OCI-LY7 (cell line): ENCODE results near the gene ZGRF1. TPM values are rescaled to one million over a fixed set of nuclear protein-coding genes. Genes with fewer than 3 reads are reported as not detected.

ENCODE experiments used
- BruUV-seq: library from RNA; stranded (reverse); fragments of 400-500 nt; replicated peaks from 2 replicates; lab custom pipeline; 2021; lab: Mats Ljungman, UMichigan
- CTCF ChIA-PET: fragments of 300-600 bp; sonication (Branson Sonifier 250); formaldehyde crosslinking; loops from one replicate; lab custom pipeline; 2022; ENCODE audit warnings: antibody characterized with exemption; ENCODE audit not compliant: unreplicated experiment; lab: Charles Lee
- POLR2A ChIA-PET: fragments of 300-600 bp; sonication (Branson Sonifier 250); formaldehyde crosslinking; loops from one replicate; lab custom pipeline; 2022; ENCODE audit warnings: antibody characterized with exemption; lab: Charles Lee
- DNase-seq: peaks from one replicate; pipeline ENCODE4 v3.0.0-alpha.2; 2015; ENCODE audit warnings: low spot score
- H2AFZ ChIP-seq: fragments of 200-600 bp; sonication (generic), shearing (Covaris generic); 2 replicates; pipeline ENCODE4 v1.6.1; 2014; ENCODE audit warnings: mild to moderate bottlenecking, antibody characterized with exemption, low read length, moderate library complexity
- H3K27ac ChIP-seq: fragments of 200-600 bp; sonication (generic); 2 replicates; pipeline ENCODE4 v1.5.1; 2014; ENCODE audit warnings: mixed run types, low read depth, mild to moderate bottlenecking, moderate library complexity, low read length, inconsistent platforms; ENCODE audit not compliant: poor library complexity, severe bottlenecking
- H3K36me3 ChIP-seq: fragments of 200-600 bp; sonication (generic); 2 replicates; pipeline ENCODE4 v1.6.1; 2014; ENCODE audit warnings: mild to moderate bottlenecking, antibody characterized with exemption, low read length, moderate library complexity, mixed read lengths; ENCODE audit not compliant: insufficient read depth
- H3K4me1 ChIP-seq: fragments of 200-600 bp; sonication (generic); 2 replicates; pipeline ENCODE4 v1.5.1; 2014; ENCODE audit warnings: mild to moderate bottlenecking, low read length; ENCODE audit not compliant: insufficient read depth, poor library complexity, severe bottlenecking
- H3K4me2 ChIP-seq: fragments of 200-600 bp; sonication (generic); 2 replicates; pipeline ENCODE4 v1.6.1; 2014; ENCODE audit warnings: mild to moderate bottlenecking, low read length
- H3K4me3 ChIP-seq: fragments of 200-600 bp; sonication (generic); 2 replicates; pipeline ENCODE4 v1.5.1; 2014; ENCODE audit warnings: mild to moderate bottlenecking, low read depth, low read length; ENCODE audit not compliant: poor library complexity, severe bottlenecking
- H3K79me2 ChIP-seq: fragments of 200-600 bp; sonication (generic); 2 replicates; pipeline ENCODE4 v1.6.1; 2016; ENCODE audit warnings: low read depth, mild to moderate bottlenecking, low read length, moderate library complexity, mixed read lengths; ENCODE audit not compliant: insufficient read depth
- H3K9me2 ChIP-seq: fragments of 200-600 bp; sonication (generic); 2 replicates; pipeline ENCODE4 v1.6.1; 2016; ENCODE audit warnings: mild to moderate bottlenecking, low read length, mixed read lengths; ENCODE audit not compliant: insufficient read depth
- H3K9me3 ChIP-seq: fragments of 200-600 bp; sonication (generic); 2 replicates; pipeline ENCODE4 v1.6.1; 2014; ENCODE audit warnings: mild to moderate bottlenecking, mixed run types, low read length, mixed read lengths
- H4K20me1 ChIP-seq: fragments of 200-600 bp; sonication (generic); 2 replicates; pipeline ENCODE4 v1.6.1; 2014; ENCODE audit warnings: mild to moderate bottlenecking, antibody characterized with exemption, low read length, moderate library complexity, mixed read lengths; ENCODE audit not compliant: insufficient read depth
- CTCF ChIP-seq: fragments of 200-600 bp; sonication (generic); conservative IDR thresholded peaks from 2 replicates; pipeline ENCODE4 v1.5.1; 2014; ENCODE audit warnings: mild to moderate bottlenecking, antibody characterized with exemption, low read length, moderate library complexity, mixed read lengths
- EZH2phosphoT487 ChIP-seq: fragments of 200-600 bp; sonication (generic); IDR thresholded peaks from 2 replicates; pipeline ENCODE4 v1.6.1; 2018; ENCODE audit warnings: low read depth, borderline replicate concordance, mild to moderate bottlenecking, mixed run types, antibody characterized with exemption, low read length, moderate library complexity, mixed read lengths
- intact Hi-C: fragments of 100-400 bp; cut with micrococcal nuclease; formaldehyde crosslinking; loops from one replicate; pipeline ENCODE4 v1.10.0; 2022; ENCODE audit not compliant: unreplicated experiment
- total RNA-seq, 2 experiments: library from RNA; depleted of rRNA in 1 of 2; stranded (reverse); fragments of >200 nt in 1 of 2; shearing (Covaris generic) in 1 of 2; gene quantifications; 2 replicates each; pipeline ENCODE4 v1.2.3, GENCODE V29; 2014 to 2022

The ZGRF1 gene
- total RNA-seq, 2 experiments from 2014 or later: 54.4 to 68.1 TPM

DNA sequence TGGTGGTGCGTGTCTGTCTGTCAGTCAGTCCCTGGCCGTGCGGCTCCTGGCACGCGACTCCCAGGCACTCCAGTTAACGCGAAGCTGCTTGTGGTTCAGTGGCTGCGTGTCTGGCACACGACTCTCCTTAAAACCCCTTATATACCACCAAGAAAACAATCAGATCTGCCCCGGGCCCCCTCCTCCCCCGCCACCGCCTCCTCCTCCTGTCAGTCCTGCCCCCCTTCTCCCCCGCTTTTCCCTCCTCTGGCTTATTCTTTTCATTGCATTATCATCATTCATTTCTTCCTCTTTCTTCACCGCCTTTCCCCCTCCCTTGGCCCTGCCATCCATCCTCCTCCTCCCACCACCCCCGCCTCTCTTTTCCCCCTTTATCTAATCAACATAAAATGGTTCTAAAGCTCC lies 120.6 kb downstream of the ZGRF1 start, which contains the start of gene NEUROG2:
Gene NEUROG2, minus strand, starts transcription at position 115 of the 405 bp plus-strand sequence. CDS start 705 bp downstream, outside the sequence.
- Histone ChIP-seq H3K4me1 (peaks cover 34% of the 10 kb centered on the region), H3K4me2 (peak within 1 kb of the TSS; percentile 92), H3K4me3 (peak within 1 kb of the TSS; percentile 67), H3K79me2 (no peaks in the 10 kb centered on the region), H2AFZ (peak within 1 kb of the TSS; percentile 70), H3K36me3 (no peaks in the 10 kb centered on the region), H4K20me1 (no peaks in the 10 kb centered on the region), H3K9me2 (no peaks in the 10 kb centered on the region), H3K27ac (no peak within 1 kb of the TSS), H3K9me3 (no peaks in the 10 kb centered on the region)
- ChIA-PET CTCF (interaction anchor here (0.6 kb wide), 5 partner anchors 57 to 362 kb away, joined by 3 to 10 read pairs (median 3); no protein-coding TSS in a partner anchor), POLR2A (interaction anchor here (0.6 to 1.1 kb wide), 5 partner anchors 18 to 1893 kb away, joined by 3 to 8 read pairs (median 4); no protein-coding TSS in a partner anchor)
- DNase-seq: no peak
- BruUV-seq: no TSS peak
- TF ChIP-seq CTCF: no peak
- TF ChIP-seq EZH2phosphoT487: no peak
- intact Hi-C loops: no loop called here

DNA sequence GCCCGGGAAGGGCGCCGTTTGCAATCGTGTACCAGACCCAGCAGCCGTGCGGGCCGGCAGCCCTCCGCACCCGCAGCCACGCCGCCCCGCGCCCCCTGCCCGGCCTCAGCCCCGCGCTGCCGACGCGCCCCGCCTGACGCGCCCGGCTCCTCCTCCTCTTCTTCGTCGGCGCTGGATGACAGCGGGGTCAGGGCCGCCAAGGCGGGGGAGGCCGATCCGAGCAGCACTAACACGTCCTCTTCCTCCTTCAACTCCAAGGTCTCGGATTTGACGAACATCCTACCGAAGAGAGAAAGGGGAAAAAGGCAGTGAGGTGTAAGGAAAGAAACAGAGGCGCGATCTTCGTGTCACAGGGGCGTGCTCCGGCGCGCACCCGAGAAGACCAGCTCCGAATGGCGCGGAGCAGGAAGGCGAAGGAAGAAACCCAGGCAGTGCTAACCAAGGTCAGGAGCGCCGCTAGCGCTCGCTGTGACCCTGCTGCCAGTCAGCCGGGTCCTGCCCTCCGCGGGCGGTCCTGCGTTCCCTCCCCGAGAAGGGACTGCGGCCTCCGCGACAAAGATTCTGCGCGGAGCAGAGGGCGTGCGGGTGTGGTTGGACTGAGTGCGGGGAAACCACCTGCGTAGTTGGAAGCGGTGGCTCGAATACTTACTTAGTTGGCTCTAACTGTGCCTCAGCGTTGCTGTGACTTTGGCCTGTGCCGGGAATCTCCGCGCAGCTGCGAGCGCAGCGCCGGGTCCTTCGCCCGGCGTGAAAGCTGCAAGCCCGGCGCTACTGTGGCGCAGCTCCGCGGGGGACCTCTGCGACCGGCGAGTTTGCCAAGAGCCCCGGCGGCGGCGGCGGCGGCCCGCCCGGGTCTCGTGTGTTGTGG lies 121.3 kb downstream of the ZGRF1 start:
- H3K4me3 ChIP-seq: peak overlapping the region; percentile 67
- TF ChIP-seq CTCF: no peak
- TF ChIP-seq EZH2phosphoT487: no peak
- peak overlapping the region; percentile 92 for H3K4me2 ChIP-seq
- no peak overlapping the region for H3K27ac ChIP-seq
- H3K9me3 ChIP-seq: no peaks in the 10 kb centered on the region
- H3K4me1 ChIP-seq: peaks cover 34% of the 10 kb centered on the region
- no peaks in the 10 kb centered on the region for H3K79me2 ChIP-seq
- intact Hi-C loops: no loop called here
- peak overlapping the region; percentile 70 for H2AFZ ChIP-seq
- ChIA-PET CTCF (interaction anchor here (0.6 kb wide), 1 partner anchor 187 kb away, joined by 3 read pairs; no protein-coding TSS in a partner anchor), POLR2A (interaction anchor here (1.1 kb wide), 1 partner anchor 18 kb away, joined by 3 read pairs; no protein-coding TSS in a partner anchor)
- no peaks in the 10 kb centered on the region for H3K9me2 ChIP-seq
- BruUV-seq: no TSS peak
- no peaks in the 10 kb centered on the region for H4K20me1 ChIP-seq
- peak; percentile 35 for DNase-seq
- H3K36me3 ChIP-seq: no peaks in the 10 kb centered on the region
